ENCODE data around the gene PCDHGA5.
"Not testable (repeated sequence)": the region's sequence is repeated elsewhere in the genome, so short reads cannot be mapped to it uniquely, and the experiment has no call there.

Gene PCDHGA5

GRCh38 chr5:141407790-141408505 is 44.0 kb downstream of the PCDHGA5 start, which contains the start of gene PCDHGB6:
Gene PCDHGB6 (plus strand): TSS chr5:141408021. CDS start chr5:141408203, 182 bp downstream.
- H3K27ac ChIP-seq (ENCODE audit: low read length); H3K4me1 ChIP-seq (ENCODE audit: control insufficient read depth, insufficient read depth, low read length); H3K36me3 ChIP-seq (ENCODE audit: control insufficient read depth in 2 of 2, insufficient read depth in 2 of 2, low read length in 2 of 2); H3K27me3 ChIP-seq (ENCODE audit: control insufficient read depth in 1 of 2, insufficient read depth in 2 of 2, low read length in 2 of 2); H3K9ac ChIP-seq (ENCODE audit: low read length in 2 of 2): not testable (repeated sequence)
- Histone ChIP-seq H3K9me3 (ENCODE audit: control insufficient read depth in 2 of 2, low read length in 2 of 2) (peaks cover 34 to 78% of the 10 kb centered on the region in 2 donors), H3K4me3 (ENCODE audit: low read length in 2 of 2) (peak within 1 kb of the TSS; percentile 33 to 40)

GRCh38 chr5:141409598-141410306 is 45.8 kb downstream of the PCDHGA5 start:
- H3K36me3 ChIP-seq (ENCODE audit: control insufficient read depth in 2 of 2, insufficient read depth in 2 of 2, low read length in 2 of 2) = peaks cover 2 to 6% of the 10 kb centered on the region in 2 donors
- peak overlapping the region; percentile 29 to 35 for H3K4me3 ChIP-seq (ENCODE audit: low read length in 2 of 2)

GRCh38 chr5:141411575-141411974 is 47.6 kb downstream of the PCDHGA5 start:
- Histone ChIP-seq H3K4me3 (ENCODE audit: low read length in 2 of 2) (peak overlapping the region; percentile 40 to 44), H3K9ac (ENCODE audit: low read length in 2 of 2) (no peak overlapping the region), H3K27me3 (ENCODE audit: control insufficient read depth in 1 of 2, insufficient read depth in 2 of 2, low read length in 2 of 2) (no peaks in the 10 kb centered on the region), H3K27ac (ENCODE audit: low read length) (no peak overlapping the region), H3K36me3 (ENCODE audit: control insufficient read depth in 2 of 2, insufficient read depth in 2 of 2, low read length in 2 of 2) (peaks cover 2 to 6% of the 10 kb centered on the region in 2 donors), H3K4me1 (ENCODE audit: control insufficient read depth, insufficient read depth, low read length) (no peaks in the 10 kb centered on the region), H3K9me3 (ENCODE audit: control insufficient read depth in 2 of 2, low read length in 2 of 2) (peaks cover 28 to 61% of the 10 kb centered on the region in 2 donors)

More at GRCh38 chr5:141409598-141410306, 45.8 kb downstream of the PCDHGA5 start:
- no peaks in the 10 kb centered on the region for H3K4me1 ChIP-seq (ENCODE audit: control insufficient read depth, insufficient read depth, low read length)
- no peak overlapping the region for H3K27ac ChIP-seq (ENCODE audit: low read length)
- H3K9ac ChIP-seq (ENCODE audit: low read length in 2 of 2) = no peak overlapping the region
- H3K9me3 ChIP-seq (ENCODE audit: control insufficient read depth in 2 of 2, low read length in 2 of 2) = peaks cover 34 to 78% of the 10 kb centered on the region in 2 donors
- H3K27me3 ChIP-seq (ENCODE audit: control insufficient read depth in 1 of 2, insufficient read depth in 2 of 2, low read length in 2 of 2) = no peaks in the 10 kb centered on the region

- Histone ChIP-seq H3K27me3 (ENCODE audit: control insufficient read depth in 1 of 2, insufficient read depth in 2 of 2, low read length in 2 of 2) (no peaks in the 10 kb centered on the region), H3K4me3 (ENCODE audit: low read length in 2 of 2) (peak within 1 kb of the TSS; percentile 44 to 47), H3K36me3 (ENCODE audit: control insufficient read depth in 2 of 2, insufficient read depth in 2 of 2, low read length in 2 of 2) (peaks cover 2 to 6% of the 10 kb centered on the region in 2 donors), H3K4me1 (ENCODE audit: control insufficient read depth, insufficient read depth, low read length) (no peaks in the 10 kb centered on the region), H3K9me3 (ENCODE audit: control insufficient read depth in 2 of 2, low read length in 2 of 2) (peaks cover 28 to 58% of the 10 kb centered on the region in 2 donors), H3K9ac (ENCODE audit: low read length in 2 of 2) (no peak within 1 kb of the TSS), H3K27ac (ENCODE audit: low read length) (no peak within 1 kb of the TSS)
These were observed 49.0 kb downstream of the PCDHGA5 start, which contains the start of gene PCDHGA10 for GRCh38 chr5:141412854-141413539. Gene PCDHGA10 (plus strand): TSS chr5:141412987. CDS start chr5:141413176, 189 bp downstream.

- peak overlapping the region; percentile 18 to 47 for H3K4me3 ChIP-seq (ENCODE audit: low read length in 2 of 2)
- no peak overlapping the region for H3K27ac ChIP-seq (ENCODE audit: low read length)
- H3K9me3 ChIP-seq (ENCODE audit: control insufficient read depth in 2 of 2, low read length in 2 of 2) = peaks cover 32 to 58% of the 10 kb centered on the region in 2 donors
- H3K9ac ChIP-seq (ENCODE audit: low read length in 2 of 2) = no peak overlapping the region
- no peaks in the 10 kb centered on the region for H3K4me1 ChIP-seq (ENCODE audit: control insufficient read depth, insufficient read depth, low read length)
- H3K27me3 ChIP-seq (ENCODE audit: control insufficient read depth in 1 of 2, insufficient read depth in 2 of 2, low read length in 2 of 2) = no peaks in the 10 kb centered on the region
- peaks cover 2 to 7% of the 10 kb centered on the region in 2 donors for H3K36me3 ChIP-seq (ENCODE audit: control insufficient read depth in 2 of 2, insufficient read depth in 2 of 2, low read length in 2 of 2)
These were observed 49.6 kb downstream of the PCDHGA5 start for GRCh38 chr5:141413540-141414069.

- H3K9me3 ChIP-seq (ENCODE audit: control insufficient read depth in 2 of 2, low read length in 2 of 2) = peaks cover 28 to 58% of the 10 kb centered on the region in 2 donors
- H3K27me3 ChIP-seq (ENCODE audit: control insufficient read depth in 1 of 2, insufficient read depth in 2 of 2, low read length in 2 of 2); H3K36me3 ChIP-seq (ENCODE audit: control insufficient read depth in 2 of 2, insufficient read depth in 2 of 2, low read length in 2 of 2): not testable (repeated sequence)
These were observed 50.7 kb downstream of the PCDHGA5 start for GRCh38 chr5:141414548-141415274.

GRCh38 chr5:141415275-141415618 is 51.3 kb downstream of the PCDHGA5 start:
- H3K4me1 ChIP-seq (ENCODE audit: control insufficient read depth, insufficient read depth, low read length) = not testable (repeated sequence)
- Histone ChIP-seq H3K4me3 (ENCODE audit: low read length in 2 of 2) (peak overlapping the region in 1 of 2 donors; percentile 29), H3K9me3 (ENCODE audit: control insufficient read depth in 2 of 2, low read length in 2 of 2) (peaks cover 33 to 57% of the 10 kb centered on the region in 2 donors)

More at GRCh38 chr5:141414548-141415274, 50.7 kb downstream of the PCDHGA5 start:
- H3K27ac ChIP-seq (ENCODE audit: low read length); H3K4me1 ChIP-seq (ENCODE audit: control insufficient read depth, insufficient read depth, low read length); H3K9ac ChIP-seq (ENCODE audit: low read length in 2 of 2): not testable (repeated sequence)
- H3K4me3 ChIP-seq (ENCODE audit: low read length in 2 of 2) = peak overlapping the region in 1 of 2 donors; percentile 18

More at GRCh38 chr5:141415275-141415618, 51.3 kb downstream of the PCDHGA5 start:
- not testable (repeated sequence) for H3K36me3 ChIP-seq (ENCODE audit: control insufficient read depth in 2 of 2, insufficient read depth in 2 of 2, low read length in 2 of 2); H3K27ac ChIP-seq (ENCODE audit: low read length); H3K27me3 ChIP-seq (ENCODE audit: control insufficient read depth in 1 of 2, insufficient read depth in 2 of 2, low read length in 2 of 2); H3K9ac ChIP-seq (ENCODE audit: low read length in 2 of 2)

All from stomach smooth muscle (tissue), 2 donors.